Activated CD8-positive, alpha-beta T cell treated with anti-CD3 and anti-CD28 coated beads, Interleukin-2, amount 10 ng/mL, durations not matched to agents 7 days and 5 days (primary cell): Measurements from ENCODE around the gene MARCHF2. TPM values are rescaled to one million over a fixed set of nuclear protein-coding genes. Genes with fewer than 3 reads are reported as not detected.

Experiments used
- ATAC-seq: fragments of 150-1000 bp; cut with Tn5 transposase; one replicate; pipeline ENCODE4 v1.10.0; 2021; ENCODE audit warnings: moderate library complexity
- CTCF ChIA-PET: fragments of 350-600 bp; sonication (Branson Sonifier 250); formaldehyde crosslinking; loops from one replicate; lab custom pipeline; 2021; ENCODE audit warnings: antibody characterized with exemption; lab: Charles Lee
- POLR2A ChIA-PET: fragments of 350-600 bp; sonication (Branson Sonifier 250); formaldehyde crosslinking; loops from one replicate; lab custom pipeline; 2021; ENCODE audit warnings: antibody characterized with exemption; lab: Charles Lee
- DNase-seq: peaks from one replicate; pipeline ENCODE4 v3.0.0-alpha.2; 2020
- H3K27ac Mint-ChIP-seq: one replicate; pipeline ENCODE4 v1.8.0; 2021; ENCODE audit warnings: mild to moderate bottlenecking, mixed read lengths
- H3K27me3 Mint-ChIP-seq: one replicate; pipeline ENCODE4 v1.8.0; 2021; ENCODE audit warnings: low read depth, mixed read lengths
- H3K36me3 Mint-ChIP-seq: one replicate; pipeline ENCODE4 v1.8.0; 2021; ENCODE audit warnings: low read depth, mixed read lengths
- H3K4me1 Mint-ChIP-seq: one replicate; pipeline ENCODE4 v1.8.0; 2021; ENCODE audit warnings: low read depth, mixed read lengths
- H3K4me3 Mint-ChIP-seq: one replicate; pipeline ENCODE4 v1.8.0; 2021; ENCODE audit warnings: mild to moderate bottlenecking, mixed read lengths
- H3K9me3 Mint-ChIP-seq: one replicate; pipeline ENCODE4 v1.8.0; 2022; ENCODE audit warnings: mixed read lengths; ENCODE audit not compliant: insufficient read depth
- total RNA-seq, 2 experiments: library from RNA; stranded (reverse); gene quantifications; one replicate each; pipeline ENCODE4 v1.2.3, GENCODE V29; 2021

Gene MARCHF2
- total RNA-seq, 2 experiments from 2014 or later, result 26.8 to 28.1 TPM

- no peak for ATAC-seq
- CTCF ChIA-PET, result interaction anchor here (0.7 kb wide), 1 partner anchor 16 kb away, joined by 3 read pairs; no protein-coding TSS in a partner anchor
- Mint-ChIP-seq H3K4me1 (peaks cover 24% of the 10 kb centered on the region), H3K27ac (no peak overlapping the region), H3K9me3 (no peaks in the 10 kb centered on the region), H3K4me3 (no peak overlapping the region), H3K27me3 (no peaks in the 10 kb centered on the region), H3K36me3 (peaks cover 83% of the 10 kb centered on the region)
- no peak for DNase-seq
- POLR2A ChIA-PET, result no interaction called here
Observed at GRCh38 chr19:8466018-8466417, 52.9 kb downstream of the MARCHF2 start.

DNA sequence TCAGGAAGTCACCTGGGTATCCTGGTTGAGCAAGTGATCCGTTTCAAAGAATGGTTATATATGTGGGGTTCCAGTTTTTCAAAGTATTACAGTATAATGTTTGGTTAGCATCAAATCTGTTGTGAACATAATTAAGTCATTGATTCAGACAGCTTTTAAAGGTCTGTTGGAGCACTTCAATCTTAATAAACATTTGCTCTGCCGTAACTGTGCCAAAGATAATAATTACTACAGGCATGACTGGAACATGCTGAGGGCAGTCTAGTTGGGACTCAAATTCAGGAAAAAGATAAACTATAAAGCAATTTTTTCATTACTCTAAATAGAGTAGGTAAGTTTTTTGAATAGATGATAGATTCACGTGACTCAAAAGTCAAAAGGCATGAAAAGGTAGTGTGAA lies 55.0 kb downstream of the MARCHF2 start:
- H3K36me3 Mint-ChIP-seq, result peaks cover 85% of the 10 kb centered on the region
- ChIA-PET POLR2A (no interaction called here), CTCF (no interaction called here)
- DNase-seq (no peak), ATAC-seq (no peak)
- no peaks in the 10 kb centered on the region for H3K27me3 Mint-ChIP-seq
- H3K4me1 Mint-ChIP-seq, result peaks cover 30% of the 10 kb centered on the region
- no peak overlapping the region for H3K27ac Mint-ChIP-seq
- no peaks in the 10 kb centered on the region for H3K9me3 Mint-ChIP-seq
- no peak overlapping the region for H3K4me3 Mint-ChIP-seq

GRCh38 chr19:8468761-8469373 lies 55.8 kb downstream of the MARCHF2 start:
- CTCF ChIA-PET, result no interaction called here
- peaks cover 84% of the 10 kb centered on the region for H3K36me3 Mint-ChIP-seq

GRCh38 chr19:8469613-8470368 lies 56.7 kb downstream of the MARCHF2 start:
- no peak for DNase-seq
- CTCF ChIA-PET, result no interaction called here
- H3K27me3 Mint-ChIP-seq, result no peaks in the 10 kb centered on the region
- ATAC-seq, result no peak
- H3K4me3 Mint-ChIP-seq, result no peak overlapping the region
- peaks cover 83% of the 10 kb centered on the region for H3K36me3 Mint-ChIP-seq
- H3K27ac Mint-ChIP-seq, result peak overlapping the region; percentile 37
- POLR2A ChIA-PET, result no interaction called here
- H3K4me1 Mint-ChIP-seq, result peaks cover 39% of the 10 kb centered on the region
- no peaks in the 10 kb centered on the region for H3K9me3 Mint-ChIP-seq

More at GRCh38 chr19:8468761-8469373, 55.8 kb downstream of the MARCHF2 start:
- no peaks in the 10 kb centered on the region for H3K9me3 Mint-ChIP-seq
- H3K4me1 Mint-ChIP-seq, result peaks cover 36% of the 10 kb centered on the region
- POLR2A ChIA-PET, result no interaction called here
- no peak overlapping the region for H3K4me3 Mint-ChIP-seq
- peak overlapping the region; percentile 37 for H3K27ac Mint-ChIP-seq
- peak; percentile 28 for ATAC-seq
- DNase-seq, result no peak
- no peaks in the 10 kb centered on the region for H3K27me3 Mint-ChIP-seq

- H3K4me1 Mint-ChIP-seq, result peaks cover 57% of the 10 kb centered on the region
- CTCF ChIA-PET, result interaction anchor here (1.1 to 2.2 kb wide), 3 partner anchors 13 to 107 kb away, joined by 3 to 7 read pairs (median 5); partner anchors contain the start of gene MYO1F
- H3K36me3 Mint-ChIP-seq, result peaks cover 80% of the 10 kb centered on the region
- POLR2A ChIA-PET, result interaction anchor here (0.7 to 0.8 kb wide), 2 partner anchors 10 to 40 kb away, joined by 3 read pairs; partner anchors contain the start of gene ZNF414
- peak overlapping the region; percentile 67 for H3K27ac Mint-ChIP-seq
- H3K4me3 Mint-ChIP-seq, result no peak overlapping the region
- peak; percentile 28 for ATAC-seq
- no peaks in the 10 kb centered on the region for H3K27me3 Mint-ChIP-seq
- no peak for DNase-seq
- H3K9me3 Mint-ChIP-seq, result no peaks in the 10 kb centered on the region
Observed at GRCh38 chr19:8473648-8474476, 60.8 kb downstream of the MARCHF2 start.

DNA sequence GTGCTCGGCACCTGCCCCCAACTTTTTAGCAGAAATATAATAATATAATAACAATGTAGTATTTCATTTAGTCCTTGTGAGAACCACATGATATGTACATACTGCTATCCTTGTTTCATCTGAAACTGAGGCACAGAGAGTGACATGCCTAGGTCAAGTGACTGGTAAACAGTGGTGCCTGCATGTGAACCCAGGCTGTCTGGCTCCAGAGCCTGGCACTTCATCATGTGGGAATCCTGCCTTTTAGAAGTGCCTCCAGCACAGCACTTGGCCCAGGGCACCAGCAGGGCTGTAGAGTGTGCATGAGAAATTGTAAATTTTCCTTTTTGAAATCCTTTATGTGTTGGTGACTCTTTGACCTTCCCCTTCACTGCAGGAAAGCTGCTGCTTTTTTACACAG lies 61.9 kb downstream of the MARCHF2 start:
- no peak overlapping the region for H3K4me3 Mint-ChIP-seq
- H3K4me1 Mint-ChIP-seq, result peaks cover 56% of the 10 kb centered on the region
- ChIA-PET POLR2A (no interaction called here), CTCF (interaction anchor here (2.2 kb wide), 1 partner anchor 12 kb away, joined by 7 read pairs; no protein-coding TSS in a partner anchor)
- H3K9me3 Mint-ChIP-seq, result no peaks in the 10 kb centered on the region
- peaks cover 73% of the 10 kb centered on the region for H3K36me3 Mint-ChIP-seq
- H3K27ac Mint-ChIP-seq, result no peak overlapping the region
- ATAC-seq, result no peak
- no peaks in the 10 kb centered on the region for H3K27me3 Mint-ChIP-seq
- DNase-seq, result no peak

GRCh38 chr19:8476524-8476923 lies 63.4 kb downstream of the MARCHF2 start:
- peaks cover 70% of the 10 kb centered on the region for H3K36me3 Mint-ChIP-seq

DNA sequence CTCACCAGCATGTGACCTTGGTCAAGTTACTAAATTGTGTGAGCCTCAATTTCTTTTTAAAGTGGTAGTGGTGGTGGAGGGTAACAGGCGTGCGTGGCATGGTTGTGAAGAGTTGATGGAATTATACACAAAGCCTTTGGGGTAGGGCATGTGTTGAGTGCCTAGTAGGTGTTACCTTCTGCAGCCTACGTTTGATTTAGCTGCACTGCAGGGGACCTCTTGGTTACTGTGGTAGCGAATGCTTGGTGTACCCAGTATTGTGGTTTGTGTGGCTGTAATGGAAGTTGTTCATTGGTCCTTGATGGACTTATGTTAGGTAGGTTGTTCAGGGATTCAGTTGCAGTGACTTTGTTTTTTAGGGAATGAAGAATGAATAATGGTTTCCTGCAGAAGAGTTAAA lies 64.8 kb downstream of the MARCHF2 start:
- CTCF ChIA-PET, result interaction anchor here (1.3 to 6.1 kb wide), 2 partner anchors 32 to 102 kb away, joined by 6 to 41 read pairs; no protein-coding TSS in a partner anchor
- DNase-seq, result no peak
- Mint-ChIP-seq H3K27ac (peak overlapping the region; percentile 53), H3K27me3 (no peaks in the 10 kb centered on the region), H3K9me3 (no peaks in the 10 kb centered on the region), H3K4me3 (no peak overlapping the region), H3K4me1 (peaks cover 68% of the 10 kb centered on the region), H3K36me3 (peaks cover 73% of the 10 kb centered on the region)
- POLR2A ChIA-PET, result interaction anchor here (0.6 to 1.4 kb wide), 2 partner anchors 10 to 36 kb away, joined by 3 read pairs; partner anchors contain the start of gene ZNF414
- ATAC-seq, result peak; percentile 40

More at GRCh38 chr19:8476524-8476923, 63.4 kb downstream of the MARCHF2 start:
- Mint-ChIP-seq H3K9me3 (no peaks in the 10 kb centered on the region), H3K4me1 (peaks cover 64% of the 10 kb centered on the region), H3K27me3 (no peaks in the 10 kb centered on the region), H3K27ac (no peak overlapping the region), H3K4me3 (no peak overlapping the region)
- ChIA-PET POLR2A (interaction anchor here (0.6 kb wide), 1 partner anchor 42 kb away, joined by 4 read pairs; no protein-coding TSS in a partner anchor), CTCF (interaction anchor here (0.7 kb wide), 1 partner anchor 10 kb away, joined by 3 read pairs; no protein-coding TSS in a partner anchor)
- no peak for ATAC-seq
- DNase-seq, result no peak

DNA sequence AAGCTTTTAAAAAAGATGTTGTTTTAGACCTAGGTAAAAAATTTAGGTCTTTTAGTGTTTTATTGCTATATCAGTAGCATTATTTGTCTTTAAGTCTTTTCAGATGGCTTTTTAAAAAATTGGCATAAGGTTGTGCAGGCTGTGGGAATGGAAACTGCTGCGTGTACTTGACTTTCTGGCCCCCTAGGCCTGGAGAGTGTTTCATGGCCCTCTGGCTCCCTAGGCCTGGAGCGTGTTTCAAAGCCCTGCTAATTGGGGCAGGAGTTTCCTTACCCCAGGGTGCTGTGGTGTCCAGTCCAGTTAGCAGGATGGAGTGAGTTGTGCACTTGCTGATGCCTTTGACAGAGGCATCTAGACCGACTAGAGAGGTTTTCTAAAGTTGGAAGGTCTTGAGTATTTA lies 65.5 kb downstream of the MARCHF2 start:
- H3K4me3 Mint-ChIP-seq, result no peak overlapping the region
- H3K27me3 Mint-ChIP-seq, result no peaks in the 10 kb centered on the region
- no peaks in the 10 kb centered on the region for H3K9me3 Mint-ChIP-seq
- DNase-seq (no peak), ATAC-seq (no peak)
- ChIA-PET POLR2A (interaction anchor here (1.4 kb wide), 1 partner anchor 9 kb away, joined by 3 read pairs; no protein-coding TSS in a partner anchor), CTCF (interaction anchor here (1.2 to 6.1 kb wide), 4 partner anchors 9 to 101 kb away, joined by 3 to 41 read pairs (median 4); no protein-coding TSS in a partner anchor)
- peaks cover 76% of the 10 kb centered on the region for H3K36me3 Mint-ChIP-seq
- peak overlapping the region; percentile 74 for H3K27ac Mint-ChIP-seq
- peaks cover 67% of the 10 kb centered on the region for H3K4me1 Mint-ChIP-seq

DNA sequence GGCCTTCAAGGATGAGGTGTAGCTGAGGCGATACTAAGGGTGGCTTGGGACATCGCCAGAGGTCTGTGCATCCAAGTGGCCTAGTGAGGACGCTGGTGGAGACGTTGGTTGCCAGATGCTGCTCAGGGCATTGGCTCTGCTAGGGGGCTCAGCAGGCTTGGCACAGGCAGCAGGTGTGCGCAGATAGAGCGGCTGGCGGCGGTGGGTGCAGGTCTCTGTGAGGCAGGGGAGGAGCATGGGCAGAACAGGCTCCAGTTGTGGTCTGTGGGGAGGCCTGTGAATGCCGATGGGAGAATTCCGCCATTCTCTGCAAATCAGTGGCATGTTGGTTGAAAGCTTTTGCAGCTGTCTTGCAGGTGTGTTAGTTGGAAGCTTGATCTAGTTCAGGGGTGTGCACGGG lies 68.1 kb downstream of the MARCHF2 start:
- POLR2A ChIA-PET, result interaction anchor here (0.5 to 1.3 kb wide), 3 partner anchors 15 to 68 kb away, joined by 3 to 5 read pairs (median 3); partner anchors contain the start of gene HNRNPM
- Mint-ChIP-seq H3K27me3 (no peaks in the 10 kb centered on the region), H3K4me1 (peaks cover 66% of the 10 kb centered on the region), H3K9me3 (no peaks in the 10 kb centered on the region), H3K27ac (peak overlapping the region; percentile 65), H3K36me3 (peaks cover 80% of the 10 kb centered on the region), H3K4me3 (no peak overlapping the region)
- no peak for DNase-seq
- CTCF ChIA-PET, result interaction anchor here (1.4 to 6.1 kb wide), 4 partner anchors 32 to 127 kb away, joined by 3 to 41 read pairs (median 4); partner anchors contain the start of gene MARCHF2
- ATAC-seq, result peak; percentile 29

- H3K4me1 Mint-ChIP-seq, result peaks cover 66% of the 10 kb centered on the region
- POLR2A ChIA-PET, result interaction anchor here (0.5 to 1.3 kb wide), 4 partner anchors 15 to 68 kb away, joined by 3 to 5 read pairs (median 3); partner anchors contain the start of gene HNRNPM
Observed at GRCh38 chr19:8481616-8482015, 68.5 kb downstream of the MARCHF2 start.

More at GRCh38 chr19:8481616-8482015, 68.5 kb downstream of the MARCHF2 start:
- ATAC-seq (no peak), DNase-seq (no peak)
- Mint-ChIP-seq H3K4me3 (no peak overlapping the region), H3K27ac (peak overlapping the region; percentile 65), H3K9me3 (no peaks in the 10 kb centered on the region), H3K27me3 (no peaks in the 10 kb centered on the region), H3K36me3 (peaks cover 81% of the 10 kb centered on the region)
- CTCF ChIA-PET, result interaction anchor here (1.4 to 6.1 kb wide), 4 partner anchors 32 to 128 kb away, joined by 3 to 41 read pairs (median 4); partner anchors contain the start of gene MARCHF2
